ENCODE measurements around the gene HNMT. TPM values are rescaled to one million over a fixed set of nuclear protein-coding genes. Genes with fewer than 3 reads are reported as not detected.

The HNMT gene
- total RNA-seq, 4 donors from 2014 or later, result 16.7 to 52.8 (median 47.7) TPM

- H3K4me3 ChIP-seq, result no peak overlapping the region
- no peaks in the 10 kb centered on the region for H3K27me3 ChIP-seq
- WGBS, 2 donors (ENCODE audit: low coverage in 1 of 2), result 34 to 55% methylated on average over 3 of the region's 3 CpGs
- H3K9me3 ChIP-seq, result no peaks in the 10 kb centered on the region
- no peak for TF ChIP-seq POLR2A (IDR thresholded peaks at IDR 0.05)
- TF ChIP-seq, protein P1, sequence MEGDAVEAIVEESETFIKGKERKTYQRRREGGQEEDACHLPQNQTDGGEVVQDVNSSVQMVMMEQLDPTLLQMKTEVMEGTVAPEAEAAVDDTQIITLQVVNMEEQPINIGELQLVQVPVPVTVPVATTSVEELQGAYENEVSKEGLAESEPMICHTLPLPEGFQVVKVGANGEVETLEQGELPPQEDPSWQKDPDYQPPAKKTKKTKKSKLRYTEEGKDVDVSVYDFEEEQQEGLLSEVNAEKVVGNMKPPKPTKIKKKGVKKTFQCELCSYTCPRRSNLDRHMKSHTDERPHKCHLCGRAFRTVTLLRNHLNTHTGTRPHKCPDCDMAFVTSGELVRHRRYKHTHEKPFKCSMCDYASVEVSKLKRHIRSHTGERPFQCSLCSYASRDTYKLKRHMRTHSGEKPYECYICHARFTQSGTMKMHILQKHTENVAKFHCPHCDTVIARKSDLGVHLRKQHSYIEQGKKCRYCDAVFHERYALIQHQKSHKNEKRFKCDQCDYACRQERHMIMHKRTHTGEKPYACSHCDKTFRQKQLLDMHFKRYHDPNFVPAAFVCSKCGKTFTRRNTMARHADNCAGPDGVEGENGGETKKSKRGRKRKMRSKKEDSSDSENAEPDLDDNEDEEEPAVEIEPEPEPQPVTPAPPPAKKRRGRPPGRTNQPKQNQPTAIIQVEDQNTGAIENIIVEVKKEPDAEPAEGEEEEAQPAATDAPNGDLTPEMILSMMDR (IDR thresholded peaks at IDR 0.05), result no peak
- H3K27ac ChIP-seq, result no peak overlapping the region
- no peaks in the 10 kb centered on the region for H3K4me1 ChIP-seq
- ATAC-seq, result no peak
- H3K36me3 ChIP-seq, result no peaks in the 10 kb centered on the region
Measured at GRCh38 chr2:138059487-138060300, 95.4 kb downstream of the HNMT start.

- no peak overlapping the region for H3K4me3 ChIP-seq
- H3K4me1 ChIP-seq, result no peaks in the 10 kb centered on the region
- H3K27me3 ChIP-seq, result no peaks in the 10 kb centered on the region
- H3K36me3 ChIP-seq, result no peaks in the 10 kb centered on the region
- H3K27ac ChIP-seq, result no peak overlapping the region
- no peak for TF ChIP-seq EP300 (IDR thresholded peaks at IDR 0.05)
- TF ChIP-seq POLR2A (IDR thresholded peaks at IDR 0.05), result no peak
- TF ChIP-seq, protein P1 (IDR thresholded peaks at IDR 0.05), result no peak
- no peak for TF ChIP-seq POLR2AphosphoS5 (IDR thresholded peaks at IDR 0.05)
- ATAC-seq, result peak; percentile 41
- H3K9me3 ChIP-seq, result no peaks in the 10 kb centered on the region
- 50 to 80% methylated on average over 1 of the region's 1 CpG for WGBS, 2 donors (ENCODE audit: low coverage in 1 of 2)
Measured at GRCh38 chr2:138060301-138060635, 96.0 kb downstream of the HNMT start.

GRCh38 chr2:138061961-138062360 lies 97.7 kb downstream of the HNMT start:
- Histone ChIP-seq H3K4me1 (no peaks in the 10 kb centered on the region), H3K4me3 (no peak overlapping the region), H3K27ac (no peak overlapping the region), H3K9me3 (no peaks in the 10 kb centered on the region), H3K27me3 (no peaks in the 10 kb centered on the region), H3K36me3 (no peaks in the 10 kb centered on the region)
- 88 to 95% methylated on average over 2 of the region's 2 CpGs for WGBS, 2 donors (ENCODE audit: low coverage in 1 of 2)
- TF ChIP-seq, protein P1 (IDR thresholded peaks at IDR 0.05), result no peak
- TF ChIP-seq POLR2A (IDR thresholded peaks at IDR 0.05) (no peak), EP300 (IDR thresholded peaks at IDR 0.05) (no peak), POLR2AphosphoS5 (IDR thresholded peaks at IDR 0.05) (no peak)
- no peak for ATAC-seq

DNA sequence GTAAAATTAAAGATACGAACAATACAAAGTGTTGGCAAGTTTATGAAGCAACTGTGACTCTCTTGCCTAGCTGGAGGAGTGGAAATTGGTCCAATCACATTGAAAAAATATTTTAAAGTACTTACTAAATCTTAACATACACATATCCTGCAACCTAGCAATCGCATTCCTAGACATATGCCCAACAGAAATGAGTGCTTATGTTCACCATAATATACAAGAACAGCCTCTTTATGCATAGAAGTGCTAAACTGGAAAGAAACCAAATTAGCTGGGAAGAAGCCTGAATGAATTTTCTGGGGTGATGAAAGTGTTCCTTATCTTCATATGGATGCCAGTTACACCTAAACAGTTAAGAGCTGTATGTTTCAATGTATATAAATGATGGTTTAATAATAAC lies 98.9 kb downstream of the HNMT start:
- Histone ChIP-seq H3K9me3 (no peaks in the 10 kb centered on the region), H3K4me1 (no peaks in the 10 kb centered on the region), H3K4me3 (no peak overlapping the region), H3K36me3 (no peaks in the 10 kb centered on the region), H3K27me3 (no peaks in the 10 kb centered on the region), H3K27ac (no peak overlapping the region)
- TF ChIP-seq POLR2AphosphoS5 (IDR thresholded peaks at IDR 0.05), result no peak
- TF ChIP-seq EP300 (IDR thresholded peaks at IDR 0.05), result no peak
- TF ChIP-seq, protein P1 (IDR thresholded peaks at IDR 0.05), result no peak
- no peak for TF ChIP-seq POLR2A (IDR thresholded peaks at IDR 0.05)
- 81 to 100% methylated on average over 1 to 2 of the region's 2 CpGs for WGBS, 2 donors (ENCODE audit: low coverage in 1 of 2)
- no peak for ATAC-seq

Data from gastroesophageal sphincter (tissue), 4 donors.